Memory B cell (primary cell): ENCODE results near the gene FANK1.

ENCODE experiments used
- ATAC-seq: fragments of 150-1000 bp; cut with Tn5 transposase; 2 replicates; pipeline ENCODE4 v1.10.0; 2021; ENCODE audit warnings: low read depth, mild to moderate bottlenecking, moderate library complexity
- DNase-seq, 2 donors: peaks; one replicate each; pipeline ENCODE4 v3.0.0; 2022; ENCODE audit warnings: low spot score in 2 of 2
- H3K27ac Mint-ChIP-seq: one replicate; pipeline ENCODE4 v1.8.0; 2022; ENCODE audit warnings: mild to moderate bottlenecking, moderate library complexity, mixed read lengths
- H3K27me3 Mint-ChIP-seq: one replicate; pipeline ENCODE4 v1.8.0; 2022; ENCODE audit warnings: mixed read lengths
- H3K36me3 Mint-ChIP-seq: one replicate; pipeline ENCODE4 v1.8.0; 2022; ENCODE audit warnings: mild to moderate bottlenecking, mixed read lengths
- H3K4me1 Mint-ChIP-seq: one replicate; pipeline ENCODE4 v1.8.0; 2022; ENCODE audit warnings: mixed read lengths
- H3K4me3 Mint-ChIP-seq: one replicate; pipeline ENCODE4 v1.8.0; 2022; ENCODE audit warnings: mild to moderate bottlenecking, moderate library complexity, mixed read lengths
- H3K9me3 Mint-ChIP-seq: one replicate; pipeline ENCODE4 v1.8.0; 2022; ENCODE audit warnings: mixed read lengths

The FANK1 gene

DNA sequence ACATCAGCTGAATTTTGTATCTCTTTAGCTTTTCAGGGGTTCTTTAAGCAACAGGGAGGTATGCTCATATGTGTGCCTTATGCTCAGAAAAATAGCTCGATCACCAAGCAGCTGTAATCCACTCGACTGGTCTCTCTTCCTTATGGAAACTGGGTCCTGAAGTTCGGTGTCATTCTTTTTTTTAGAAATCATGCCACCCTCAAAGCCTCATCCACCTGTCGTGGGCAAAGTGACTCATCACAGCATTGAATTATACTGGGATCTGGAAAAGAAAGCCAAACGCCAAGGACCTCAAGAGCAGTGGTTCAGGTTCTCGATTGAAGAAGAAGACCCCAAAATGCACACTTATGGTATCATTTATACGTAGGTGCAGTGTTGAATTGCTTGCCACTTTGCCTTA, 83.6 kb downstream of the FANK1 start:
- DNase-seq, result no peak
- H3K36me3 Mint-ChIP-seq, result no peaks in the 10 kb centered on the region
- H3K27me3 Mint-ChIP-seq, result peaks cover 7% of the 10 kb centered on the region
- no peaks in the 10 kb centered on the region for H3K9me3 Mint-ChIP-seq
- H3K4me1 Mint-ChIP-seq, result peaks cover 6% of the 10 kb centered on the region
- no peak for ATAC-seq
- H3K4me3 Mint-ChIP-seq, result no peak overlapping the region
- H3K27ac Mint-ChIP-seq, result no peak overlapping the region

DNA sequence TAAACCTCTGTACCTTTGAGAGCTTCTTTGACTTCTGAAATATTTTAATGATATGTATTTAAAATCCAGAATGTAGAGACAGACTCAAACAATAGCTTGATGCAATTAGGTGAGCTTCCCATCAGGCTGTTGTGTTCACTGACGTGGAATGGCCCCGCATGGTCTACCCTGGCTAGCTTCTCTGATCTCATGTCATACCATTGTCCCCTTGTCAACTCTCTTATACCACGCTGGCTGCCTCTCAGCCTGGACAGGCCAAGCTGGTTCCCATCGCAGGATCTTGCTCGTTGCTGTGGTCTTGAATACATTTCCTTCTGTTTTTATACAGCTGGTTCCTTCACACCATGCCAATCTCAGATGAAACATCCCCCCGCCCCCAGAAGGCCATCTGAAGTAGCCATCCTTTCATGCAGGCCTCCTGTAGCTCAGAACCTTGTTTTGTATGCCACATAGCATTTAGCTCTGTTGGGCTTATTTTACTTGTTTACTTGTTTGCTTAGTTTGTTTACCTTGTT, 84.2 kb downstream of the FANK1 start:
- no peak for ATAC-seq
- Mint-ChIP-seq H3K4me1 (peaks cover 6% of the 10 kb centered on the region), H3K27ac (peak overlapping the region; percentile 49)

DNA sequence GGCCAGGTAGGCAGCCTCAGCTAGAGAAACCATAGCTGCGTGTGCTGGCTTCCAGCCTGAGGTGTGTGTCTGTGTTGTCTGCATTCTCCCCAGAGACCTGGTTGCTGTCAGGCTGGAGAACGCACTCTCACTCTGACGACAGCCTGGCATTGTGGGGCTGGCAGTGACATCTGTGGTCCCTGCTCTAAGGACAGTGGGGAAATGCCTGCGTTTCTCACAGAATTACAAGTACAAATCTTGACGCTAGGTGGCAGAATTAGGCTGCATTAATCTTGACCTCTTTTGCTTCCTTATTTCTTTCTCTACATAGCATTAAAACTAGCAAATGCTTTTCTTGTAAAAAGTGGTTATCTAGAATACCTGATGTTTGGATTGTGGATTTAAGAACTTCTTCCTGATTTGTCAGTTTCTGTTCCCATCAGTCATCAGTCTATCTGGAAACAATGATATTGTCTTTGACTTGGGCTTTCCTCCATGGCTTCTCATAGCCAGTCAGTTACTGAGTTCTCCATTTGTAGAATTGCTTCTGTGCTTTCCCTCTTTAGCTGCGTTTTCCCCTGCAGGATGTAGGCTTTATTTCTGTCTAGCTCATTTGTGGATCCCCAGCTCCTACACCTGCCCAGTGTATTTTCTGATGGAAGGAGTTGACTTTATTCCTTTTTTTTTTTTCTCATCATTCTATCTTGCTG, 86.0 kb downstream of the FANK1 start:
- H3K9me3 Mint-ChIP-seq, result no peaks in the 10 kb centered on the region
- DNase-seq (peak; percentile 60 to 68), ATAC-seq (peak; percentile 86)
- H3K4me1 Mint-ChIP-seq, result peaks cover 6% of the 10 kb centered on the region
- peak overlapping the region; percentile 90 for H3K27ac Mint-ChIP-seq
- H3K4me3 Mint-ChIP-seq, result no peak overlapping the region
- peaks cover 7% of the 10 kb centered on the region for H3K27me3 Mint-ChIP-seq
- H3K36me3 Mint-ChIP-seq, result no peaks in the 10 kb centered on the region

More for the DNA sequence above, 84.2 kb downstream of the FANK1 start:
- Mint-ChIP-seq H3K4me3 (no peak overlapping the region), H3K27me3 (peaks cover 7% of the 10 kb centered on the region), H3K36me3 (no peaks in the 10 kb centered on the region), H3K9me3 (no peaks in the 10 kb centered on the region)
- DNase-seq, result no peak

DNA sequence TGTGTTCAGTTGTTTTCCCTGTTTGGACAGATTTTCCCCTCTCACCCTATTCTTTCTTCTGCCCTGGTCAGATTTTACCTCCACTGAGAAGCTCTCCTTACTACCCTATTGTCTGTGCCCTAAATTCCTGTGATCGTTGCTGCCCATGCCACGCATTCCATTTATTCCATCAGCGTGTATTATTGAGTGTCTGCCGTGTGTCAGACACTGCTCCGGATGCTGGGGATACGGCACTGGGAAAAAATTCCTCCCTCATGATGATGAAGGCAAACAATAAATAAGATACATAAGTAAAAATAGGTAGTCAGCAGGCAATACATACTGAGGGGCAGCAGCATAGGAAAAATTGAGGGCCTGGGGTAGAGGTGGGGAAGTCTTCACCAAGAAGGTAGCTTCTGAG, 86.8 kb downstream of the FANK1 start:
- Mint-ChIP-seq H3K27ac (peak overlapping the region; percentile 90), H3K36me3 (no peaks in the 10 kb centered on the region), H3K27me3 (peaks cover 7% of the 10 kb centered on the region), H3K4me3 (no peak overlapping the region), H3K4me1 (peaks cover 6% of the 10 kb centered on the region), H3K9me3 (no peaks in the 10 kb centered on the region)
- DNase-seq (no peak), ATAC-seq (no peak)

DNA sequence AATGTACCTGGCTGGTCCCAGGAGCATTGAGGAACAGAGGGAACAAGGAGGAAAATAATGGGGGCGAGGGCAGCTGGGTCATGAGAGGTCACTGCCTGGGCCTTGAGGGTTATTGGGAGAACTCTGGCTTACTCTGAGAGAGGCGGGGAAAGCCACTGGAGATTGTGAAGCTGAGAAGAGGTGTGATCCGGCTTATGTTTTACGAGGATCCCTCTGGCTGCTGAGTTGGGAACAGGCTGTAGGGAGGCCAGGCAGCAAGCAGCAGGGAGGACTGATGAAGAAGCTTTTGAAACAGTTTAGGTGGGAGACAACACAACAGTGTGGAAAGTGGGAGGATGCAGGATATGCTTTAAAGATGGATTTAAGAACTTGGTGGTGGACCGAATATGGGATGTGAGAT, 87.3 kb downstream of the FANK1 start:
- ATAC-seq, result no peak
- DNase-seq, result no peak
- no peaks in the 10 kb centered on the region for H3K9me3 Mint-ChIP-seq
- peak overlapping the region; percentile 90 for H3K27ac Mint-ChIP-seq
- peaks cover 7% of the 10 kb centered on the region for H3K27me3 Mint-ChIP-seq
- peaks cover 6% of the 10 kb centered on the region for H3K4me1 Mint-ChIP-seq
- no peak overlapping the region for H3K4me3 Mint-ChIP-seq
- H3K36me3 Mint-ChIP-seq, result no peaks in the 10 kb centered on the region

DNA sequence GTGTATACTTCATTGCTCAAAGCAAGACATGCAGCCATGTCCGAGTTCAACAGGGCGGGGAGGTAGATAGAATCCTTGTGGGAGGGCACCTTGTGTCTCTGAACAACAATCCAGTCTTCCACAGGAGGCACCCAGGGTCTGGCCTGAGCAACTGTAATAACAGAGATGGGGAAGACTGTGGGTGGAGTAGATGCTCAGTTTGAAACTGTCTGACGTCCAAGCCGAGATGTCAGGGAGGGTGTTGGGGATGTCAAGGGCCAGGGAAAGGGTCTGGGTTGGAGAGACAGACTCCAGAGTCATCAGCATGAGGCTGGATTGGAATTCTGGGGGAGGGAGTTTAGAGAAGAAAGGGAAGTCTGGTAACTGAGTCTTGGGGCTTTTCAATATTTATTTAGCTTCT, 88.0 kb downstream of the FANK1 start:
- Mint-ChIP-seq H3K9me3 (no peaks in the 10 kb centered on the region), H3K4me1 (peaks cover 6% of the 10 kb centered on the region), H3K27ac (peak overlapping the region; percentile 90), H3K27me3 (peaks cover 5% of the 10 kb centered on the region), H3K4me3 (no peak overlapping the region), H3K36me3 (no peaks in the 10 kb centered on the region)
- ATAC-seq (no peak), DNase-seq (no peak)

DNA sequence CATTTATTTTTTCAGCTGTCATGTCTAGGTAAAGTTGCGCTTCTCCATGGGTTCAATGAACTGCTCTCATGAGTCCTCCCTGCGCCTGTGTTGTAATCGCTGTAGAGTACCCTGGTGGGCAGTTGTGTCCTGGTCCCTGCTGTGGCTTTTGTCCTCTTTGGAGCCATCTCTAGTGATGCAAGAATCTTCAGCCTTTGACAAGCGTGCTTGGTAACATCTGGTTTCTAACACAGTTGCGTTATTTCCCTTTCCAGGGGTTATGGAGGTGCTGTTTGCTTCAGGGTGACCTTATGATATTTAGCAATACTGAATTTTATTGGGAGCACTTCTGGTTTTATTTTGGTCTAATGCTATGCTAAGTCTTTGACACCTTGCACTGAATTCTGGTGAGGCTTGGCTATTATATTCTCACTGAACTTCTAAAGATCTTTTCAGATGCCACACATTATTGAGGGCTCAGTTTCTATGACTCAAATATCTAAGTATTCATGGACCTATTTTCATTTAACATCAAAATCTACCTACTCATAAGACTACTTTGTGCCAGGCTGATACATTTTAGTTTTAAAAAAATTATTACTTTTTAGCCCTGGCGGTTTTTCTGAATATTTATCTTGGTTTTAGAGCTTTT, 88.6 kb downstream of the FANK1 start:
- H3K9me3 Mint-ChIP-seq, result no peaks in the 10 kb centered on the region
- H3K4me1 Mint-ChIP-seq, result peaks cover 6% of the 10 kb centered on the region
- peak overlapping the region; percentile 90 for H3K27ac Mint-ChIP-seq
- H3K36me3 Mint-ChIP-seq, result no peaks in the 10 kb centered on the region
- H3K4me3 Mint-ChIP-seq, result no peak overlapping the region
- no peak for ATAC-seq
- peaks cover 5% of the 10 kb centered on the region for H3K27me3 Mint-ChIP-seq
- DNase-seq, result no peak

DNA sequence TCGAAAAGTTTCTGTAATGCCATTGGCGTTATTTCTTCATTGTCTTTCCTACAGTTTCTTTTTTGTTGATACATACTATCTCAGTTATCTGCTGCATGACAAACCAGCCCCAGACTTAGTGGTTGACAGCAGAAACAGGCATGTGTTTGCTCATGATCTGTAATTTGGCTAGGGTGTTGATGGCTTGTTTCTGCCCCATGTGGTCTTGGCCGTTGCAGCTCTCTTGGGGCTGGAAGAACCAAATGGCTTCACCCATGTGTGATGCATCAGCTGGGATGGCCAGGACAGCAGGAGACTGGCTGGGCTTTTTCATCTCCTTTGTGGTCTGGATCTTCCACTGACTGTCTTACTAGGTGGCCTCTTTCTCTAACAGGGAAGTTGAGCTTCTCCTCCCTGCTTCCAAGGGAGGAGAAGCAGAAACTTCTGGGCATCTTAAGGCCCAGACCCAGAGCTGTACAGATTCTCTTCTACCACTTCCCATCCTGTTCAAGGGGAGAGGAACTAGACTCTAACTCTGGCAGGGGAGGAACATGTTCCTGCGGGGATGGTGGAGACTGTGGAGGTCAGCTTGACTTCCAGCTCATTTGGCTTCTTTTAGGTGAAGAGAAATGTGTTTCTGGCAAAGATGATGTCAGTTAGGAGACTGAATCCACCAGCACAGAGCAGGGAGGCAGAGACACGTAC, 89.3 kb downstream of the FANK1 start:
- peaks cover 6% of the 10 kb centered on the region for H3K4me1 Mint-ChIP-seq
- ATAC-seq (no peak), DNase-seq (no peak)
- H3K27ac Mint-ChIP-seq, result peak overlapping the region; percentile 90
- no peaks in the 10 kb centered on the region for H3K36me3 Mint-ChIP-seq
- H3K9me3 Mint-ChIP-seq, result no peaks in the 10 kb centered on the region
- H3K4me3 Mint-ChIP-seq, result no peak overlapping the region
- H3K27me3 Mint-ChIP-seq, result peaks cover 2% of the 10 kb centered on the region

DNA sequence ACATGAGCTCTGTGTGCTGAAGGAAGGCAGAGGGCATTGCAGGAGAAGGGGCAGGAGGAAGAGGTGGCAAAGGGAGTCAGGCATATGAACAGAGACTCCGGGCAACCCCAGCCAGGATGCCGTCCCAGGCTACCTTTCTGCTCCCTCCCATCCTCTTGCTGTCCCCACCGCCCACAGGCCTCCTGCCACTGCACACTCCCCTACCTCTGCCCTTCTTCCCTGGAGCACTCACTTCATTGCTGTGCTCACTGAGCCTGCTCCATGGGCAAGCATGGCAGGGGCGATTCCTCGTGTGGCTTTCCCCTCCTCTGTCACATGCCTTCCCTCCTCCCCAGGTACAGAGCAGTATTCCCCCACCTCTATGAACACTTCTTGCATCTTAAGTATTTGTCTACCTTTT, 93.4 kb downstream of the FANK1 start:
- Mint-ChIP-seq H3K27ac (no peak overlapping the region), H3K4me3 (no peak overlapping the region), H3K36me3 (no peaks in the 10 kb centered on the region), H3K27me3 (no peaks in the 10 kb centered on the region), H3K4me1 (no peaks in the 10 kb centered on the region), H3K9me3 (no peaks in the 10 kb centered on the region)
- DNase-seq (no peak), ATAC-seq (no peak)

DNA sequence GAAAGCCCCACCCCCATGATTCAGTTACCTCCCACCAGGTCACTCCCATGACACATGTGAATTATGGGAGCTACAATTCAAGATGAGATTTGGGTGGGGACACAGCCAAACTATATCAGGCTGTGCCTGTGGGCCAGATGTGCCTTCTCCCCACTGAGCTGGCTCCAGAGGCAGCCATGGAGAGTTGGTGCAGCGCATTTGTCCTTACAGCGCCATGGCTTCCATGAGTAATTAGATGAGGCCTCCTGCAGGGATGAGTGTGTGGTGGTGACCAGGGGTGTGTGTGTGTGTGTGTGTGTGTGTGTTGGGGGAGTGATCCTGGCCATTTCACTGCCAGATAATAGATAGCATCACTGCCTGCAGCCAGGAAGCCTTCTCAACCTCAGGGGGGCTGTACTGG, 94.6 kb downstream of the FANK1 start:
- H3K4me3 Mint-ChIP-seq, result no peak overlapping the region
- no peak for ATAC-seq
- H3K4me1 Mint-ChIP-seq, result no peaks in the 10 kb centered on the region
- no peak overlapping the region for H3K27ac Mint-ChIP-seq
- H3K36me3 Mint-ChIP-seq, result no peaks in the 10 kb centered on the region
- no peak for DNase-seq
- no peaks in the 10 kb centered on the region for H3K27me3 Mint-ChIP-seq
- no peaks in the 10 kb centered on the region for H3K9me3 Mint-ChIP-seq

DNA sequence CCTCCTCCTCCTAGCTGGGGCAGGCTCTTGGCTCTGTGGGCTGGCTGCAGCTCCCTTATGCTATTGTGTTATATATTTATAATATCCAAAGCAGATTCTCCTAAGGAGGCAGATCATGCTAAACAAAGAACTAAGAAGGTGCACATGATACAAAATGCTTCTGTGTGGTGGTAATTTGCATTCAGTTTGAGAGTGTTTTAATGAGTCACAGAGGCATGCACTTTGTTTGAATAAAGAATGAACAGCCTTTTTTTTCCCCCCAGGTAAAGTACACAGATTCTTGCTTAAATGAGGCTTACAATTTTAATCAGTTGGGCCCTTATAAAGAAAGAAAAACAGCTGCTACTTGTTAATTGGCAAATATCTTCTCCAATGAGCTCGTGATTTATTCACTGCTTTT, 95.0 kb downstream of the FANK1 start:
- ATAC-seq (no peak), DNase-seq (no peak)
- no peaks in the 10 kb centered on the region for H3K9me3 Mint-ChIP-seq
- H3K36me3 Mint-ChIP-seq, result no peaks in the 10 kb centered on the region
- H3K4me1 Mint-ChIP-seq, result no peaks in the 10 kb centered on the region
- no peak overlapping the region for H3K27ac Mint-ChIP-seq
- no peak overlapping the region for H3K4me3 Mint-ChIP-seq
- no peaks in the 10 kb centered on the region for H3K27me3 Mint-ChIP-seq

DNA sequence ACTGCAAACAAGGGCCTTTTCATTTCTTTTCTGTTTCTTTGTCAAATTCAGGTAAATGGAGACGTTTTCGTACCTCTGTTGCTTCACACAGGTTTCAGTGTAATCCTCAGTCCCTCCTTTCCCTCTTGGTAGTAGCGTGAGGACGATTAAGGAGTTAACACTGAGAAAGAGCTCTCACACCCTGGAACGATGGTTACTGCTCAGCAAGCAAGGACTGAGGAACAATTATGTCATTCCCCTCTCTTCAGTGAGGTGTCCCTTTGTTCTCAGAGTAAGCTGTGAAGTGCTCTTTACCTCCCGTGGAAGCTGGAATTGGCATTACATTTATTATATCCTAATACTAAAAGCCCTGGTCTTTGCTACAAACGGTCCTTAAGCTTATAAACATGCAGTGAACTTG, 95.9 kb downstream of the FANK1 start:
- Mint-ChIP-seq H3K4me3 (no peak overlapping the region), H3K27me3 (no peaks in the 10 kb centered on the region), H3K36me3 (no peaks in the 10 kb centered on the region), H3K9me3 (no peaks in the 10 kb centered on the region), H3K27ac (no peak overlapping the region), H3K4me1 (no peaks in the 10 kb centered on the region)
- no peak for DNase-seq
- no peak for ATAC-seq

DNA sequence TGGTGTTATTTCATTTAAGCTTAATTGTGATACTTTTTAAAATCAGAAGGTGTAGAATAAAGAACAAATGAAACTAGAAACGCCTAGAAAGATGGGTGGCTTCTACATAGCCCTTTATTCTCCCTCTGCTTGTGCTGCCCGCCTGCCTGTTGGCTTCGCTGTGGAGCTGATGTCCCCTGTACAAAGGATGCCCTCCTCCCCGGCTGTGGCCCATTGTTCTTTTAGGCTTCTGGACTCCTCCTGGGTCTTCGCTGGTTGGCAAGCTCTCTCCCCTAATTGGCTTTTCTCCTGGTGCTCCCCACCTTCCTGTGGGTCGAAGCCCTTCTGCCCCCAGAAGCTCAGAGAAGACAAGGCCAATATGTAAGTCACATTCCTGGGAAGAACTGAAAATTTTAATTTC, 98.2 kb downstream of the FANK1 start:
- Mint-ChIP-seq H3K27me3 (no peaks in the 10 kb centered on the region), H3K4me3 (no peak overlapping the region), H3K36me3 (no peaks in the 10 kb centered on the region), H3K9me3 (no peaks in the 10 kb centered on the region), H3K27ac (no peak overlapping the region), H3K4me1 (no peaks in the 10 kb centered on the region)
- ATAC-seq (no peak), DNase-seq (no peak)

DNA sequence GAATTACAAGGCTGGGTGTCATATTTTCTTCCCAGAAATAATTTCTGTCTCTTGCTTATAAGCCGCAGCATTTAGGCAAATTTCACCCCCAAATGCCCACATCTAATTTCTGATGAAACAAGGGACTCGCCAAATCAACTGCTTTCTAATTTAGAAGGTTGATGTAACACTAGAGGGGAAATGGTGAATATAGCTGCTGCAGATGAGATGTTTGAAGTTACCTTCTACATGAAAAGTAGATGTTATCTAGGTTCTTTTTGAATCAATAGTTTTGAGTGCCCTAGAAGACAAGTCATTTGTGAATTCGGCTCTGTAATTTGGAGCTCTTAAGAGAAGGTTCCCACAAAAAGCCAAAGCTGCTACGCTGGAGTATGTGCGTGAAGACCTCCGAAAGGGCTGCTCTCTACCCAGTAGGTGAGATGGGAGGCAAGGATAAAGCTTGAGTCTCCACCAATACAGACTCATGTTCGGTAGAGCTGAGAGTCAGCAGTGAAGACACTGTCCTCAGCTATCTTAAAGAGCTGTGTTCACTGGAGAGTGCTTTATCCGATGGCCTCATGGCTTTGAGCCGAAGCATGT, 99.5 kb downstream of the FANK1 start:
- H3K4me1 Mint-ChIP-seq, result no peaks in the 10 kb centered on the region
- no peaks in the 10 kb centered on the region for H3K9me3 Mint-ChIP-seq
- ATAC-seq (no peak), DNase-seq (no peak)
- H3K36me3 Mint-ChIP-seq, result no peaks in the 10 kb centered on the region
- H3K27ac Mint-ChIP-seq, result no peak overlapping the region
- no peak overlapping the region for H3K4me3 Mint-ChIP-seq
- H3K27me3 Mint-ChIP-seq, result no peaks in the 10 kb centered on the region
